Right forelimb (tissue), 1 donor: Measurements from ENCODE around the gene VPS11.

ENCODE experiments used
- DNase-seq: peaks from one replicate; pipeline ENCODE4 v3.0.0-alpha.2; 2018

Gene VPS11

GRCh38 chr11:119106564-119107537 is 39.2 kb downstream of the VPS11 start, which contains the start of gene C2CD2L:
Gene C2CD2L (plus strand): TSS chr11:119107344. CDS start chr11:119107742, 398 bp downstream.
- DNase-seq: peak; percentile 93

DNA sequence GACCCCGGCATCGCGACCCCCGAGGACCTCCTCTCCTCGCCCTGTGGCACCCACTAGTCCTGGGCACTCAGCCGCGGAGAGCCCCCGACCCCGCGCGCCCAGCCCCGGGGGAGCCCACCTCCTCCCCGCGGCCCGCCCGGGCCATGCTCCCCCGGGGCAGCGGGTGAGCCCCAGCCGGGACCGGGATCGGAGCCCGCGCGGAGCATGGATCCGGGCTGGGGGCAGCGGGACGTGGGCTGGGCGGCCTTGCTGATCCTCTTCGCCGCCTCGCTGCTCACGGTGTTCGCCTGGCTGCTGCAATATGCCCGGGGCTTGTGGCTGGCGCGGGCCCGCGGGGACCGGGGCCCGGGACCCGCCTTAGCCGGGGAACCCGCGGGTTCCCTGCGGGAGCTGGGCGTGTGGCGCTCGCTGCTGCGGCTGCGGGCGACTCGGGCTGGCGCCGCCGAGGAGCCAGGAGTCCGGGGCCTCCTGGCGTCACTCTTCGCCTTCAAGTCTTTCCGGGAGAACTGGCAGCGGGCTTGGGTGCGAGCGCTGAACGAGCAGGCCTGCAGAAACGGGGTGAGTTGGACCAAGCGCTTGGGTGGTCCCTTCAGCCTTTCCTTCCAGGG is 40.0 kb downstream of the VPS11 start:
- no peak for DNase-seq

GRCh38 chr11:119108146-119108856 is 40.7 kb downstream of the VPS11 start:
- DNase-seq: no peak

- no peak for DNase-seq
Observed at GRCh38 chr11:119108857-119109221, 41.2 kb downstream of the VPS11 start.

DNA sequence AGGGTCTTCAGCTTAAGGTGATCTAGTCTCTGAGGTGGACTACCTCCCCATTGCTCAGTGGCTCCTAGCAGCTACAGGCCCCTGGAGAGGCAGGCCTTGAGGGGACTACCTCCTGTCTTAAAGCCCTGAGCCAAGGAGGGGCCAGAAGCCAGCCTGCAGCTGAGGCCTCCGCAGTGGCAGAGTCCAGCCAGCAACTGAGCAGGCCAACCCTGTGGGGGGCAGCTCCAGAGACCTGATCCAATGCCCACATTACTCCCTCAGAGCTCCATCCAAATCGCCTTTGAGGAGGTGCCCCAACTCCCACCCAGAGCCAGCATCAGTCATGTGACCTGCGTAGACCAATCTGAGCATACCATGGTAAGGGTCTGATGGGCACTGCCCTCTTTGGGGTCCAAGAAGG is 42.2 kb downstream of the VPS11 start:
- no peak for DNase-seq

DNA sequence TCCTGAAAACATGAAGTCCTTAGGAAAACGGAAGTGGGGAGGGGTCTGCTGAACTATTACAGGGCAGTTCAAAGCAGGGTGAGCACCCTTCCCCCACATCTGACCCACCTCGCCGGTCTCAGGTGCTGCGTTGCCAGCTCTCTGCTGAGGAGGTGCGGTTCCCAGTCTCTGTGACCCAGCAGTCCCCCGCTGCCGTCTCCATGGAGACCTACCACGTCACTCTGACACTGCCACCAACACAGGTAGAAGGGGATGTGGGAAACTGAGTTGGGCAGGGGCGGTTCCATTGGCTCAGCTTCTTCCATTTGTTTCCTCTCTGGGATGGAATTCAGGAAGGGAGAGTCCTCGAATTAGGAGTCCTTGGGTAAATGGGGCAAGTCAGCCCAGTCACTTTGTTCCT is 42.8 kb downstream of the VPS11 start:
- DNase-seq: no peak

GRCh38 chr11:119111361-119111925 is 43.8 kb downstream of the VPS11 start:
- DNase-seq: no peak

DNA sequence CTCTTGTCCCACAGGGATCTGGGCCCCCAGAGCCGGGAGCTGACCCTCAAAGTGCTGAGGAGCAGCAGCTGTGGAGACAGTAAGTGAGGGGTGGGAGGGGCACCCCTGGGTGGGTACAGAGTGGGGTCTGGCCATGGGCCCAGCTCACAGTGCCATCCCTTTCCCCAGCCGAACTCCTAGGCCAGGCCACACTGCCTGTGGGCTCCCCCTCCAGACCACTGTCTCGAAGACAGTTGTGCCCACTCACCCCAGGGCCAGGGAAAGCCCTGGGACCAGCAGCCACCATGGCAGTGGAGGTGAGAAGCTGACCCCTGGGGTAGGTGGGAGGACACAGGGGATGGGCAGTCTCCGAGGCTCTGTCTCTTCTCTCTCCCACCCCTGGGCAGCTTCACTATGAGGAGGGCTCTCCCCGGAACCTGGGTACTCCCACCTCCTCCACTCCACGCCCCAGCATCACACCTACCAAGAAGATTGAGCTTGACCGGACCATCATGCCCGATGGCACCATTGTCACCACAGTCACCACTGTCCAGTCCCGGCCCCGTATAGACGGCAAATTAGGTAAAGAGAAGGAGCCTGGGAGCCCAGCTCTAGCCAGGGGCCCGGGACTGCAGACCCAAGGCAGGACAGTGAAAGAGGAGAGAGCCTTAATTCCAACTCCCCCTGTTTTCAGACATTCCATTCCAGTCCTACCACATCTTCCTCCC is 44.8 kb downstream of the VPS11 start:
- no peak for DNase-seq

- DNase-seq: no peak
Observed at GRCh38 chr11:119113716-119114115, 46.1 kb downstream of the VPS11 start.

DNA sequence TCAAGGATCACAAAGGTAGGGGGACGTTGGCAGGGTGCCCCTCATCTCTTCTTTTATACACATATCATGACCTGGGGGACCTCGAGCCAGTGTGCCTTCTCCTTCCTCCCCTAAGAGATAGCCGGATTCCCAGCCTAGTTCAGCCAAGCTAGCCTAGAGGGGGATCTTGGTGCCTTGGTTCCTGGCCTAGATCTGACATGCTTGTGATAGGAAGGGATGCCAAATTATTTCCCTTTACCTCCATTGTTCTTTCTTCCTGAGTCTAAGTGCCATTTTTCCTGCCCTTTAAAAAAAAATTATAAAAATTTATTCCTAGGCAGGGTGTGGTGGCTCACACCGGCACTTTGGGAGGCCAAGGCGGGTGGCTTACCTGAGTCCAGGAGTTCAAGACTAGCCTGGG is 46.7 kb downstream of the VPS11 start:
- DNase-seq: no peak

- peak; percentile 36 for DNase-seq
Observed at GRCh38 chr11:119115484-119116234, 48.0 kb downstream of the VPS11 start.

DNA sequence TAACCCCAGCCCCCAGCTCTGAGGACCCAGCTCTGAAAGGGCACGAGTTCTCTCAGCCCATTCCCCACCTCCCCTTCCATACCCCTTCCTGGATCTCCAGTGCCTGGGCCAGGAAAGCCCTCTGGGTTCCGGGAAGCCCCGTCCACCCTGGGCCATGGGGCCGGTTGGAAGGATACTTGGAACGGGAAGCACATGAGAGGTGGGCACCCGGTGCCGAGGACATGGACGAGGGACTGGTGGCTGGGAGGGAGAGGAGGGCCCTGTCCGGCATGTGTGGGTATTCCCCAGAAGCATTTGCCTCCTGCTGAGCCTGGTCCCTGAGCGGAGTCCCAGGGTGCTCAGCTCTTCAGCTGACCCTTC is 48.6 kb downstream of the VPS11 start:
- DNase-seq: peak; percentile 11

DNA sequence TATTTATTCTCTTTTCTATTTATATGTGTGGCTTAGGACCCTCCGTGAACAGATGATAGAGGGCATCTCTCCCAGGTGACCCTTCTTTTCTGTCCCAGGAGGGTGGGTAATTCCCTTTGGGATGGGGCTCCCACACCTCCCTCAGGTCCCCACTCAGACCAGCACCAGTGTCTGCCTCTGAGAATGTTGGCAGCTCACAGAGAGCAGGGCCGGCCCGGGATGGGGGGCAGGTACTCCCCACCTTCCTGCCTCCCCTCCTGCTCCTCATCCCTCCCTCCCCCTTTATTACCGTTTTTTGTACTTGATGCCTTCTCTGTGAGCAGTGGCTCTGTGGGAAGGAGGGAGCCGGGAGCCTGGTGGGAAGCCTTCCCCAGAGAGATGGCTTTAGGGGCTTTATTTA is 49.0 kb downstream of the VPS11 start:
- no peak for DNase-seq

GRCh38 chr11:119117004-119117706 is 49.5 kb downstream of the VPS11 start:
- peak; percentile 6 for DNase-seq

DNA sequence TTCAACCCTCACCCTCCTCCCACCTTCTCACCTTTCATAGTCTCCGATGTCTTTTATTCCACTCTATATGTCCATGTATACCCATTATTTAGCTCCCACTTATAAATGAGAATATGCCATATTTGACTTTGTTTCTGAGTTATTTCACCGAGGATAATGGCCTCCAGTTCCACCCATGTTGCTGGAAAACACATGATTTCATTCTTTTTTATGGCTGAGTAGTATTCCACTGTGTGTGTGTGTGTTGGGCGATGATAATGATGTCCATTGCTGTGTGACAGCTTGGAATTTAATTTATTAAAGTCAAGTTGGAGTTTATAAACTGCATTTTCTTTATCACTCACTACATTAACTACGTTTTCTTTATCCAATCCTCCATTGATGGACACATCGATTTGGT is 50.6 kb downstream of the VPS11 start:
- DNase-seq: no peak

- DNase-seq: no peak
Observed at GRCh38 chr11:119118946-119119345, 51.3 kb downstream of the VPS11 start.

- no peak for DNase-seq
Observed at GRCh38 chr11:119120639-119121007, 53.0 kb downstream of the VPS11 start.

DNA sequence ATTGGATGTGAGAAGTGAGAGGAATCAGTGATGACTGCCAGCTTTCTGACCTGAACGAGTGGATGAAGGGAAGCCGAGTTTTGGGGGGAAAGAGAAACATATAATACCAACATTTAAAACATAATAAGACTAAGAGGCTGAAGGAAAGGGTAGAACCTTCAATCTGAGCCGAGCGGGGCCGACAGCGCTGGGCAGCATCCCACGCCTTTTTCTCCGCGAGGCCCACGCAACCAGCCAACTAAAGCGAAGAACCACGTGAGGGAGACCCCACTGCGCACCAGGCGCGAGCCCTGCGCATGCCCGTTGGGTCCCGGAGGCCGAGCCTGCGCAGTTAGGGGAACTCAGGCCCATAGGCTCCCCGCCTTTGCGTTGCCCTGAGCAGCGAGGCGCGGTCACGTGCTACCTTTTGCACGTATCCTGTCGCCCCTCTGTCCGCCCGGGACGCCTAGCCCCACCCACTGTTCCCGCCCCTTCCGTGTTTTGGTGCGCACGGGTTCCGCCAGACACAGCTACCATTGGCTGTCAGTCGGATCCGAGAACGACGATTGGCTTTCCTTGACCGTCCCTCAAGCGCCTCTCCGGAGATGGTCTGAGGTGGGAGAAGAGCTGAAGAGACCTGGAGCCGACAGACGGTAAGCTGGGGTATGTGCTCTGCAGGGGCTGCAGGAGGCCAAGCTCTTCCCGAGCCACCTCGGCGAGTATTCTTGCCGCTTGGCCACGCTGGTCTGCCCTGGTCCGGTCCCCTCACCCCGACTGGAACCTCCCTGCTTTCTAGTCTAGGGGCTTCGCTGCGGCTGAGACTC is 53.6 kb downstream of the VPS11 start, which contains the start of gene HINFP:
TSS of gene HINFP (plus strand) at position 573 of the 803 bp plus-strand sequence. CDS start 5,365 bp downstream, outside the sequence.
- peak; percentile 100 for DNase-seq

- no peak for DNase-seq
Observed at GRCh38 chr11:119121811-119122124, 54.1 kb downstream of the VPS11 start.

- no peak for DNase-seq
Observed at GRCh38 chr11:119125821-119126220, 58.2 kb downstream of the VPS11 start.
